ENCODE results near the gene TICAM1. TPM values are rescaled to one million over a fixed set of nuclear protein-coding genes. Genes with fewer than 3 reads are reported as not detected.

Gene TICAM1
- total RNA-seq, 1 experiment from 2014 or later = 0.48 TPM

GRCh38 chr19:4801085-4801619 is 30.4 kb downstream of the TICAM1 start:
- Histone ChIP-seq H3K4ac (ENCODE audit: low read depth, low read length) (no peak overlapping the region), H2BK5ac (ENCODE audit: insufficient read length, low read length) (no peak overlapping the region), H3K9ac (ENCODE audit: extremely low read depth, insufficient read length, low read length) (no peak overlapping the region), H2AFZ (ENCODE audit: low read length) (no peak overlapping the region), H3T11ph (ENCODE audit: low read length) (no peak overlapping the region), H3K14ac (ENCODE audit: insufficient read depth, low read length) (no peak overlapping the region), H4K8ac (replicated peaks; ENCODE audit: insufficient read length, low read depth, low read length) (no peak overlapping the region), H4K5ac (ENCODE audit: insufficient read length, low read depth, low read length) (no peak overlapping the region), H3K56ac (ENCODE audit: insufficient read length, low read depth, low read length) (no peak overlapping the region), H3K79me2 (ENCODE audit: insufficient read depth, low read length) (no peaks in the 10 kb centered on the region), H3K4me2 (ENCODE audit: insufficient read depth, insufficient read length, low read length) (no peak overlapping the region), H3K23me2 (ENCODE audit: insufficient read length, low read depth, low read length, poor library complexity, severe bottlenecking) (no peaks in the 10 kb centered on the region), H3K4me1 (ENCODE audit: insufficient read depth, low read length) (no peaks in the 10 kb centered on the region), H2BK12ac (ENCODE audit: insufficient read length, low read depth, low read length) (no peak overlapping the region), H3K27ac (ENCODE audit: insufficient read length, low read depth, low read length) (no peak overlapping the region), H4K20me1 (ENCODE audit: control insufficient read depth, insufficient read depth, insufficient read length) (no peaks in the 10 kb centered on the region), H3K18ac (ENCODE audit: insufficient read length, low read depth, low read length) (no peak overlapping the region), H2AK5ac (ENCODE audit: insufficient read length, low read length) (no peak overlapping the region), H3K23ac (ENCODE audit: insufficient read length, low read depth, low read length) (no peak overlapping the region), H2BK20ac (ENCODE audit: low read depth, low read length, poor library complexity, severe bottlenecking) (no peak overlapping the region), H3K79me1 (ENCODE audit: insufficient read depth, low read depth, low read length, poor library complexity, severe bottlenecking) (no peaks in the 10 kb centered on the region), H3K9me3 (ENCODE audit: control insufficient read depth, low read depth, low read length) (no peaks in the 10 kb centered on the region), H3K27me3 (ENCODE audit: insufficient read depth, low read length) (no peaks in the 10 kb centered on the region), H2BK120ac (ENCODE audit: low read depth, low read length, poor library complexity, severe bottlenecking) (no peak overlapping the region), H4K91ac (ENCODE audit: insufficient read length, low read depth, low read length) (no peak overlapping the region), H2BK15ac (ENCODE audit: low read depth, low read length) (no peak overlapping the region)
- TF ChIP-seq, protein P1, sequence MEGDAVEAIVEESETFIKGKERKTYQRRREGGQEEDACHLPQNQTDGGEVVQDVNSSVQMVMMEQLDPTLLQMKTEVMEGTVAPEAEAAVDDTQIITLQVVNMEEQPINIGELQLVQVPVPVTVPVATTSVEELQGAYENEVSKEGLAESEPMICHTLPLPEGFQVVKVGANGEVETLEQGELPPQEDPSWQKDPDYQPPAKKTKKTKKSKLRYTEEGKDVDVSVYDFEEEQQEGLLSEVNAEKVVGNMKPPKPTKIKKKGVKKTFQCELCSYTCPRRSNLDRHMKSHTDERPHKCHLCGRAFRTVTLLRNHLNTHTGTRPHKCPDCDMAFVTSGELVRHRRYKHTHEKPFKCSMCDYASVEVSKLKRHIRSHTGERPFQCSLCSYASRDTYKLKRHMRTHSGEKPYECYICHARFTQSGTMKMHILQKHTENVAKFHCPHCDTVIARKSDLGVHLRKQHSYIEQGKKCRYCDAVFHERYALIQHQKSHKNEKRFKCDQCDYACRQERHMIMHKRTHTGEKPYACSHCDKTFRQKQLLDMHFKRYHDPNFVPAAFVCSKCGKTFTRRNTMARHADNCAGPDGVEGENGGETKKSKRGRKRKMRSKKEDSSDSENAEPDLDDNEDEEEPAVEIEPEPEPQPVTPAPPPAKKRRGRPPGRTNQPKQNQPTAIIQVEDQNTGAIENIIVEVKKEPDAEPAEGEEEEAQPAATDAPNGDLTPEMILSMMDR (conservative IDR thresholded peaks at IDR 0.05) = no peak
- Mint-ChIP-seq H3K9me3 (no peaks in the 10 kb centered on the region), H3K27ac (no peak overlapping the region), H3K4me3 (no peak overlapping the region), H3K36me3 (ENCODE audit: insufficient read depth in 1 of 3, low read depth in 3 of 3) (peaks cover 9 to 19% (median 13%) of the 10 kb centered on the region in 3 experiments; a peak in 6 of 7 replicates), H3K4me1 (no peaks in the 10 kb centered on the region), H3K27me3 (ENCODE audit: low read depth) (no peaks in the 10 kb centered on the region)
- no peak for DNase-seq
- WGBS (ENCODE audit: extremely low coverage, insufficient read length, low lambda C conversion rate) = no CpG with 5 or more reads among the region's 3 CpGs
